ENCODE results near the gene APBB1IP. TPM values are rescaled to one million over a fixed set of nuclear protein-coding genes. Genes with fewer than 3 reads are reported as not detected.

The APBB1IP gene
- polyA plus RNA-seq, 2 of the 4 experiments (the other 2 are of a cell fraction), result 0.96 to 9.2 TPM

- Histone ChIP-seq H3K27ac (peak overlapping the region; percentile 77 to 81), H3K4me1 (peaks cover 30% of the 10 kb centered on the region), H3K4me2 (peak overlapping the region; percentile 76), H3K9me3 (no peaks in the 10 kb centered on the region), H3K4me3 (no peak overlapping the region)
- ATAC-seq (peak; percentile 74 to 83; a peak in 5 of 6 replicates), DNase-seq (ENCODE audit: low read depth in 1 of 2, low spot score in 1 of 2) (peak; percentile 73 to 75), FAIRE-seq (peak; percentile 96)
- 11% methylated on average over 9 of the region's 9 CpGs for WGBS (ENCODE audit: missing lambda C conversion rate)
- CTCF ChIA-PET, result interaction anchor here (0.5 to 5.5 kb wide), 47 partner anchors 8 to 1748 kb away, joined by 3 to 158 read pairs (median 3); no protein-coding TSS in a partner anchor
- TF ChIP-seq RAD21 (conservative IDR thresholded peaks at IDR 0.05 in 1 of 2, IDR thresholded peaks at IDR 0.05 in 1 of 2) (peak; percentile 99), CTCF (IDR thresholded peaks at IDR 0.05) (peak; percentile 98), SMC3 (IDR thresholded peaks at IDR 0.05) (peak; percentile 97), HOXB5 (CRISPR knock-in tag; IDR thresholded peaks at IDR 0.05) (no peak)
- POLR2A ChIA-PET, result interaction anchor here (1.1 kb wide), 2 partner anchors 70 to 222 kb away, joined by 3 to 8 read pairs; no protein-coding TSS in a partner anchor
Observed at GRCh38 chr10:26556748-26557640, 118.9 kb downstream of the APBB1IP start.

GRCh38 chr10:26557641-26558014 is 119.5 kb downstream of the APBB1IP start:
- peak overlapping the region; percentile 50 to 81 for H3K27ac ChIP-seq
- CTCF ChIA-PET, result interaction anchor here (0.6 to 5.5 kb wide), 21 partner anchors 9 to 1747 kb away, joined by 3 to 158 read pairs (median 4); no protein-coding TSS in a partner anchor
- H3K9me3 ChIP-seq, result no peaks in the 10 kb centered on the region
- POLR2A ChIA-PET, result no interaction called here
- peak overlapping the region; percentile 60 for H3K4me2 ChIP-seq
- peaks cover 30% of the 10 kb centered on the region for H3K4me1 ChIP-seq
- ATAC-seq, result peak; percentile 48 to 65; a peak in 4 of 6 replicates
- DNase-seq (ENCODE audit: low read depth in 1 of 2, low spot score in 1 of 2), result peak in 1 of 2 experiments; percentile 29
- FAIRE-seq, result no peak
- no peak for TF ChIP-seq ESRRA (IDR thresholded peaks at IDR 0.05; ENCODE audit: borderline replicate concordance, low read length)
- TF ChIP-seq EHMT2 (IDR thresholded peaks at IDR 0.05; ENCODE audit: low read depth), result no peak
- TF ChIP-seq MAZ (IDR thresholded peaks at IDR 0.05; ENCODE audit: borderline replicate concordance, low read depth, low read length), result no peak
- TF ChIP-seq RAD21 (conservative IDR thresholded peaks at IDR 0.05 in 1 of 2, IDR thresholded peaks at IDR 0.05 in 1 of 2), result no peak
- H3K4me3 ChIP-seq, result no peak overlapping the region
- WGBS (ENCODE audit: missing lambda C conversion rate), result 22% methylated on average over 5 of the region's 5 CpGs

- H3K9me3 ChIP-seq, result peaks cover 3% of the 10 kb centered on the region; the same call in 1 of the 3 replicates
- POLR2A ChIA-PET, result no interaction called here
- no peak for TF ChIP-seq NR3C1 (IDR thresholded peaks at IDR 0.05)
- TF ChIP-seq CHD4 (IDR thresholded peaks at IDR 0.05; ENCODE audit: borderline replicate concordance), result no peak
- TF ChIP-seq CBX8 (IDR thresholded peaks at IDR 0.05), result no peak
- no peak for TF ChIP-seq MYC (IDR thresholded peaks at IDR 0.05; ENCODE audit: borderline replicate concordance, low read length)
- no peak for TF ChIP-seq HMGXB4 (CRISPR knock-in tag; IDR thresholded peaks at IDR 0.05; ENCODE audit: borderline replicate concordance)
- TF ChIP-seq MAFK (IDR thresholded peaks at IDR 0.05; ENCODE audit: partially characterized antibody), result no peak
- TF ChIP-seq SREBF2 (IDR thresholded peaks at IDR 0.05), result no peak
- TF ChIP-seq BCL3 (IDR thresholded peaks at IDR 0.05), result no peak
- TF ChIP-seq NPAS2 (CRISPR knock-in tag; IDR thresholded peaks at IDR 0.05; ENCODE audit: borderline replicate concordance), result no peak
- no peak for TF ChIP-seq EP300 (IDR thresholded peaks at IDR 0.05)
- TF ChIP-seq HOXA7 (CRISPR knock-in tag; IDR thresholded peaks at IDR 0.05), result no peak
- no peak for TF ChIP-seq HDAC2 (IDR thresholded peaks at IDR 0.05)
- TF ChIP-seq CEBPB (IDR thresholded peaks at IDR 0.05), result no peak
- TF ChIP-seq PBX3 (IDR thresholded peaks at IDR 0.05), result no peak
- no peak overlapping the region for H3K4me2 ChIP-seq
- ATAC-seq, result no peak
- 67% methylated on average over 17 of the region's 64 CpGs for WGBS (ENCODE audit: missing lambda C conversion rate)
- no peak for DNase-seq (ENCODE audit: low read depth in 1 of 2, low spot score in 1 of 2)
- CTCF ChIA-PET, result interaction anchor here (0.7 to 1.0 kb wide), 2 partner anchors 9 to 10 kb away, joined by 3 read pairs; no protein-coding TSS in a partner anchor
- no peak for FAIRE-seq
- no peak overlapping the region for H3K27ac ChIP-seq
- no peak overlapping the region for H3K4me3 ChIP-seq
- no peaks in the 10 kb centered on the region for H3K4me1 ChIP-seq
Observed at GRCh38 chr10:26566525-26567350, 128.6 kb downstream of the APBB1IP start.

Data from A549 (cell line).